Esophagus squamous epithelium (tissue), 5 donors: ENCODE measurements around the gene SMIM17. TPM values are rescaled to one million over a fixed set of nuclear protein-coding genes. Genes with fewer than 3 reads are reported as not detected.

Experiments
- DNase-seq: peaks from one replicate; lab custom pipeline; 2025; lab: John Stamatoyannopoulos, UW
- H3K27ac ChIP-seq, 4 donors: fragments of 200-600 bp; sonication (generic); one replicate each; pipeline ENCODE4 v1.5.1; 2016 to 2019; ENCODE audit warnings: mild to moderate bottlenecking in 1 of 4
- H3K27me3 ChIP-seq, 4 donors: fragments of 200-600 bp; sonication (generic); 1 replicate in 3 of 4; 2 replicates in 1 of 4; pipeline versions ENCODE4 v1.5.1 to v1.6.0; 2017 to 2021; ENCODE audit warnings: antibody characterized with exemption in 1 of 4
- H3K36me3 ChIP-seq, 3 donors: fragments of 200-600 bp; sonication (generic); one replicate each; pipeline ENCODE4 v1.5.1; 2016 to 2019
- H3K4me1 ChIP-seq, 3 donors: fragments of 200-600 bp; sonication (generic); one replicate each; pipeline ENCODE4 v1.5.1; 2017 to 2019
- H3K4me3 ChIP-seq, 4 donors: fragments of 200-600 bp; sonication (generic); 1 replicate in 3 of 4; 2 replicates in 1 of 4; pipeline ENCODE4 v1.5.1; 2016 to 2019; ENCODE audit warnings: mild to moderate bottlenecking in 2 of 4, moderate library complexity in 1 of 4
- H3K9me3 ChIP-seq, 3 donors: fragments of 200-600 bp; sonication (generic); one replicate each; pipeline ENCODE4 v1.5.1; 2016 to 2019
- CTCF ChIP-seq, 6 experiments: fragments of 450-650 bp in 4 of 6; fragments of 200-600 bp in 2 of 6; sonication (generic) in 2 of 6; IDR thresholded peaks; one replicate each; pipeline ENCODE4 v1.5.1; 2016 to 2019; ENCODE audit warnings: antibody characterized with exemption in 6 of 6, mild to moderate bottlenecking in 4 of 6, moderate library complexity in 4 of 6
- POLR2A ChIP-seq, 4 donors: fragments of 450-650 bp; IDR thresholded peaks; one replicate each; pipeline ENCODE4 v1.6.1; 2017; ENCODE audit warnings: antibody characterized with exemption in 4 of 4, mild to moderate bottlenecking in 4 of 4, moderate library complexity in 3 of 4
- WGBS, 2 donors: methylation state at CpG; one replicate each; pipeline ENCODE4 v1.1.5; 2018; 5-methylcytosine and 5-hydroxymethylcytosine counted together
- intact Hi-C: fragments of 100-400 bp; cut with DNase I; formaldehyde crosslinking; loops from one replicate; pipeline ENCODE4 v1.15.0; 2022
- total RNA-seq, 4 donors: library from RNA; depleted of rRNA; stranded (reverse); fragments of >200 nt; gene quantifications; one replicate each; pipeline ENCODE4 v1.1.0, GENCODE V29; 2016
- donor health status: DM: yes; HTN: yes; CAD: no.

Gene SMIM17
- total RNA-seq, 4 donors from 2014 or later = 0.87 TPM; not detected in 3

- intact Hi-C loops = no loop called here
- no peak for DNase-seq
- no peak overlapping the region for H3K27ac ChIP-seq
- no peak for TF ChIP-seq CTCF (IDR thresholded peaks at IDR 0.05)
- H3K4me3 ChIP-seq = no peak overlapping the region
- no peaks in the 10 kb centered on the region for H3K36me3 ChIP-seq
- 36 to 65% methylated on average over 1 of the region's 1 CpG for WGBS, 2 donors
- H3K27me3 ChIP-seq = no peaks in the 10 kb centered on the region
- no peaks in the 10 kb centered on the region for H3K4me1 ChIP-seq
- H3K9me3 ChIP-seq = peaks cover 0 to 34% (median 0%) of the 10 kb centered on the region in 3 donors
These were observed 58.9 kb downstream of the SMIM17 start for GRCh38 chr19:56701895-56702294.

- H3K4me3 ChIP-seq = no peak overlapping the region
- no peaks in the 10 kb centered on the region for H3K27me3 ChIP-seq
- TF ChIP-seq POLR2A (IDR thresholded peaks at IDR 0.05) = no peak
- TF ChIP-seq CTCF (IDR thresholded peaks at IDR 0.05) = no peak
- H3K27ac ChIP-seq = no peak overlapping the region
- H3K36me3 ChIP-seq = no peaks in the 10 kb centered on the region
- DNase-seq = no peak
- intact Hi-C loops = no loop called here
- H3K9me3 ChIP-seq = peaks cover 0 to 21% (median 0%) of the 10 kb centered on the region in 3 donors
- WGBS, 2 donors = 52 to 73% methylated on average over 1 of the region's 1 CpG
- no peaks in the 10 kb centered on the region for H3K4me1 ChIP-seq
These were observed 63.0 kb downstream of the SMIM17 start for GRCh38 chr19:56705939-56706338.

Other genes with a start within 250 kb of the SMIM17 start
- gene ZNF582, start 249.6 kb upstream of the SMIM17 start, total RNA-seq = 1 to 10 TPM in 1 of 4 donors, under 1 TPM in 3; 0.44 to 2.3 (median 0.86) TPM
- gene ZNF583, start 238.8 kb upstream of the SMIM17 start, total RNA-seq = 1 to 10 TPM in 3 of 4 donors, under 1 TPM in 1; 0.88 to 6.1 (median 2.8) TPM
- 1 to 10 TPM in 1 of 4 donors, under 1 TPM in 3; 0.31 to 2.9 (median 0.59) TPM for gene ZNF667, start 165.8 kb upstream of the SMIM17 start, total RNA-seq
- gene ZNF471, start 135.3 kb upstream of the SMIM17 start, total RNA-seq = 1 to 10 TPM in 2 of 4 donors, under 1 TPM in 2; 0.80 to 5.0 (median 1.5) TPM
- 1 to 10 TPM; 1.3 to 6.9 (median 3.1) TPM for gene ZFP28, start 104.2 kb upstream of the SMIM17 start, total RNA-seq
- 1 to 10 TPM; 1.1 to 5.0 (median 1.7) TPM for gene ZNF470, start 75.7 kb upstream of the SMIM17 start, total RNA-seq
- gene ZNF71, start 47.9 kb upstream of the SMIM17 start, total RNA-seq = 1 to 10 TPM; 3.0 to 8.4 (median 3.4) TPM
- 1 to 10 TPM in 2 of 4 donors, under 1 TPM in 2; 0.18 to 3.9 (median 0.87) TPM for gene ZNF835, start 28.6 kb downstream of the SMIM17 start, total RNA-seq
- 1 to 10 TPM in 3 of 4 donors, under 1 TPM in 1; 0.57 to 4.0 (median 1.9) TPM for gene PEG3, start 197.6 kb downstream of the SMIM17 start, total RNA-seq
- under 1 TPM in 1 of 4 donors, not detected in 3; 0.38 TPM for gene ZIM2, start 197.6 kb downstream of the SMIM17 start, total RNA-seq